Right lung (tissue), 5 donors: Measurements from ENCODE around the gene ATP6V1G1. TPM values are rescaled to one million over a fixed set of nuclear protein-coding genes. Genes with fewer than 3 reads are reported as not detected.

Experiments used
- DNase-seq, 2 donors: peaks; one replicate each; pipeline ENCODE4 v3.0.0-alpha.2; 2013
- polyA plus RNA-seq, 5 donors: library from polyadenylated mRNA; unstranded; fragments of 120-200 nt; gene quantifications; one replicate each; pipeline versions ENCODE4 v1.2.1 to v1.2.3, GENCODE V29; 2013; ENCODE audit warnings: inconsistent platforms in 1 of 5, low replicate concordance in 1 of 5; ENCODE audit not compliant: insufficient read length in 5 of 5, insufficient read depth in 1 of 5

ATP6V1G1 gene
- polyA plus RNA-seq, 5 donors, result 149 to 205 (median 181) TPM

DNA sequence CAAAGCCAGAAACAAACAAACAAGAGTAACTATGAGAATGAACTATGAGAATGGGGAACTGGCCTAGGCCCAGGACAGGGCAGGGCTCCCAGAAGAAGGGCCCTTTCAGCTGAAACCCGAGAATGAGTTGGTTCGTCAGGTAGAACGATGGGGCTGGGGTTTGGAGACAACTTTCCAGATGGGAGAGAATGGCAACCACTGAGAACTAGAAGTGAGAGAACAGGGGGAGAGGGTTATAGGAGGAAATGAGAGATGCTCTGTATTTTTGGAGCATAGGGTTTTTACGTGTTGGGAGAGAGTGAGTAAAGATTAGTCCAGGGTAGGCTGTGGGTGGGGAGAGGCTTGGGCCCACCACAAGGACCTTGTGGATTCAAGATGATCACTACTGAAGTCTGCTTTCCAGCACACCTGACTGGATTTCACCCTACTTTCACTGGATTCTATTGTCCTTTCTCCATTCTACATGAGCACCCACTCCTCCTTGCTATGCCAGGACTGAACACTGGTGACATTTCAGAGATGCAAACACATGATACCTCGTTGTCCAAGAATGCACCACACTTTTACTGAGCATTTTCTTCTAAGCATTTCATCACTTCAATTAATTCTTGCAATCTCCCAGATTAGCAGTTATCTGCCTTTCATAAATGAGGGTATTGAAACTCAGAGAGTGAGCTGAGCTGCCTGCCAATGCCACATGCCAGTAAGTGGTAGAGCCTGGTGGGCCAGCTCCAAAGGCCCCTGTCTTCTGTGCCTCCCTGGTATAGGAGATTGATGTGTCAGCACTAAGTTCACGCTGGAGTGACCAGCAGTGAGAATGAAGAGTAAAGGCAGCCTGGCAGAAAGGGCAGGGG is 20.3 kb downstream of the ATP6V1G1 start:
- DNase-seq, result no peak

DNA sequence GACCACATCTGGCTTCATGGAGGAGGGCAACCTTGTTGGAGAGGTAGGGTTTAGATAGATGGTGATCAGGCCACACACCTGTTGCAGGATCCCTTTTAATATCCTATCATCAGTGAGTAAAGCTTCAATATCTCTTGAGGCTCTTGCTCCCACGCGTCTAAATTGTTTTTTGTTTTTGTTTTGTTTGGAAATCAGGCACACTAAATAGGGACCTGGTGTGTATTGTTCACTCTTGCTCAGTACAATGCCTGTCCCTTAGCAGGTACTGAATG is 20.9 kb downstream of the ATP6V1G1 start:
- no peak for DNase-seq

DNA sequence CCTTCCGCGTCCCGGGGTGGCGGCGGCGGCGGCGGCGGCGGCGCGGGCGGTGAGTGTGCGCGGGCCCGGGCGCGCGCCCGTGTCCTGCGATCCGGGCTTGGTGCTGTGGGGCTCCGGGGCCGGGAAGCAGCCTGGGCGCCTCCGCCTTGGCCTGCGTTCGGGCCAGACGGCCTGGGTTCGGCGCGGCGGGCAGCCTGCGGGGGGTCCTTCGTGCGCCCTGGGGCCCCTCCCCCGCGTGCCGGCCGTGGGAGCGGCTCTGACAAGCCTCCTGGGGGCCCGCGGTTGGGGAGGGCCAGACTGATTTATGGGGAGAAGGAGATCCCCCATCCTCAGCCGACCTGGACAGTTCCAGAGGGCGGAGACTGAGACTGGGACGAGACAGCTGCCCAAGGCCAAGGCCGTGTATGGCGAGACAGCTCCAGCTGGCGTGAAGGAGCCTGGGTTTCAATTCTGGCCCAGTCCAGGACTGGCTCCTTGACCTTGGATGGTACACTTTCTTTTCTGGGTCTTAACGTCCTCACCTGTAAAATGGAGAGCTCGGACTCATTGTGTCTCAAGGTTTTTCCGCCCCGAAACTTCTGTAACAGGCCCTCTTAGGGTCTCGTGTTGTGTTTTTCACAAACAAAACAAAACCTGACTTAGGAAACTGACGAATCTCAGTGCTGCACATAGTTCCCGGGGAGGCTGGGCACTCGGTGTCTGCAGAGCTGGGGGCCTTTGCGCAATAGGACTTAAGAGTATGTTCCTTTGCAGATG is 24.1 kb downstream of the ATP6V1G1 start:
- peak in 1 of 2 donors; percentile 61 for DNase-seq

DNA sequence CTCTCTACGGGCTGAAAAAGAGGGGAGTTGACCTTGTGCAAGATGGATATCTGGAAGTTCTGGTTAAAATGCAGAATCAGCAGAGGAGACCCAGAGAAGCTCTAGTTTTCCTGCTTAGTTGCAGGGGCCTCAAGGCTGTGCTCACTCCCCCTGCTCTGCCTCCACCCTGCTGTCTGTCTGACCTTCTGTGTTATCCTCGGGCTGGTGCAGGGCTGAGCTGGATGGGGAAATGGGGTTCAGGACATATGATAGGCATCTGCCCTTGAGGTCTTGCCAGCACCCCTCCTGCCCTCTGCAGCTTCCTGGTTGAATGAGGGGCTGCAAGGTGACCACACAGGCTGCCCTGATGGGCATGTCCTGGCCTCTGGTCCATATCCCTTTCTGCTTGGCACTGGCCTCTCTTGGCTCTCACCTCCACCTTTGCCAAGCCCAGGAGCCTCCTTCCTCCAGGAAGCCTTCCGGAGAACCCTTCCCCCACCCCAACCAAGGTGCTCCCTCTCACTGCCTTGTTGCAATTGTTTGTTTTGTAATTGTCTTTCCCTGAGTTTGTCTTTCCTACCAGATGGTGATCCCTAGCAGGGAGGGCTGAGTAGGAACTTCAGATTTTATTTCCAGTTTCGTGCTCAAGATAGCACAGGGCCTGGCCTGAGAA is 24.8 kb downstream of the ATP6V1G1 start:
- no peak for DNase-seq

DNA sequence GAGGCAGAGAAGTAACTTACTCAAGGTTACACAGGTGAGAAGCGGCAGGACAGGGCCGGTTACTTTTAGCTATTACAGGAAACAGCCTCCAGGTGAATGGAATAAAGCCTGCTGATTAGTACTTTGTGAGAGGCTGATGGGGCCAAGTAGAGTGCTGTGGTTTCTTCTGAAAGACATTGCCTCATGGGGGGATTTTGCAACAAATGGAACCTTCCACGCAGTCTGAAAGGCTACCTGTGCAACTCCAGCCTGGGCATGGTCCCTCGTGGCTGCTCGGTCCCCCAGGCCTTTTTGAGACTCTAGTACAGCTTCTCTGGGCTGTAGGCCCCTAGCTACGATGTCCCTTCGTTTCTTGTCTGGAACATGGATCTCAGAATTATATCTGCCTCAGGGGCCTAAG is 25.5 kb downstream of the ATP6V1G1 start:
- DNase-seq, result no peak

DNA sequence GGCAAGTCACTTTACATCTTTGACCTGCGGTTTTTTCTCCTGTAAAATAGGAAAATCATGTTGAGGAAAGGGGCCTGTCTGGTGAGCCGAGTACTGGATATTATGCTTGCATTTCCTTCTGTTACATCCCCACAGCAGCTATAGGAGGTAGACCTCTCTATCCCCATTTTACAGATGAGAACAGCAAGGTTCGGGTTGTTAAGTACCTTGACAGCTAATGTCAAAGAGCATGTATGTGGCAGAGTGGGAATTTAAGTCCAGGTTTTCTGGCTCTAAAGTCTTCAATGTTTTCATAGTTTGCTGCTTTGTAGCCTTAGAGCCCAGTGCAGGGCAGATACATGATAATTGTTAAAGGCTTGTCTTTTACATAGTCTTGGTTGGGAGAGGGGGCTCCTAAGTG is 26.4 kb downstream of the ATP6V1G1 start:
- no peak for DNase-seq

DNA sequence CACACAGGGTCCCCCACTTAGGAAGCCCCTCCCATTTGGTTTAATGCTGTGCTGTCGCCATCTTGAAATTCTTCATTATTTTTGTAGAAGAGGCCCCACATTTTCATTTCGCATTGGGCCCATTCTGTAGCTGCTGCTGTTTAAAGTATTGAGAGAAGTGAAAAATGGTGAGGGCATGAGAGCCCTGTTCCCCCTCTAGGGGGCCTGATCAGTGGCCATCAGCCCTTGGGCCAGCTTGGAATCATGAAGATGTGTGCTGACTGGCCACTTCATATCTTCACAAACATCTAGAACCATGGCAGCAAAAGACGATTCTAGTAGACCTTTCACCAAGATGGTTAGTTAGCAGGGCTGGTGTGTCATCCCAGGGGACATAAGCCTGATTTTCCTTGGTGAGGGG is 26.8 kb downstream of the ATP6V1G1 start:
- DNase-seq, result no peak

DNA sequence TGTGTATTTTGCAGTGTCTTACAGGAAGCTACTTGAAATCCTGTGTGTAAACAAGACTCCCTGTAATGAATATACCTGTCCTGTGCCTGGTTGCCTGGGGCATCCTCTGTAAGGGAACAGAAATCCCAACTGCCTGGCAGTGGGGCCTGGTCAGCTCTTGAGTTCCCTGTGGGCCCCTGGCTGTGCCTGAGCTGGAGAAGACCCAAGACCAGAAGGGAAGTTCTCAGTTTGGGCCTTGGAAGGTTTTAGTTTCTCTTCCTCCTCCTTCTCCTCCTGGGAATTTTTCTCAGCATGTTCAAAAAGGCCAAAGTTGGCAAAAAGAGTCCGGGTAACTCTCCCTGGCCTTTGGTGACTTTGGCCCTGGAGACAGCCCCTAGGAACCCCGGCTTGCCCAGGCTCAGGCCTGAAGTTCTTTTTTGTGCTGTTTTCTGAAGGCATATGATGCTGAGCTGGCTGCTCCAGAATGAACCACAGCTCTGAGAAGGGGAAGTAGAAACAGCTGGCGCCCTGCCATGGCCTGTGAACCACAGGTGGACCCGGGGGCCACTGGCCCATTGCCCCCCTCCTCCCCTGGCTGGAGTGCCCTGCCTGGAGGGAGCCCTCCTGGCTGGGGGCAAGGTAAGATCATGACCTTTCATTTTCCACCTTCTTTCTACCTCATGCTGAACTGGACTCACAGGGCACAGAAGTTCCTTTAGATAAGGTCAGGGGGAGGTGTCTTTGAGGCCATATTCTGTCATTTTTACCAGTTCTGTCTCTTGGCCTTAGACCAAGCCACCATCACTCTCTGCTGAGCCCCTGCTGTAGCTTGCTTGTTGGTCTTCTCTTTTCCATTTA is 29.3 kb downstream of the ATP6V1G1 start:
- no peak for DNase-seq

DNA sequence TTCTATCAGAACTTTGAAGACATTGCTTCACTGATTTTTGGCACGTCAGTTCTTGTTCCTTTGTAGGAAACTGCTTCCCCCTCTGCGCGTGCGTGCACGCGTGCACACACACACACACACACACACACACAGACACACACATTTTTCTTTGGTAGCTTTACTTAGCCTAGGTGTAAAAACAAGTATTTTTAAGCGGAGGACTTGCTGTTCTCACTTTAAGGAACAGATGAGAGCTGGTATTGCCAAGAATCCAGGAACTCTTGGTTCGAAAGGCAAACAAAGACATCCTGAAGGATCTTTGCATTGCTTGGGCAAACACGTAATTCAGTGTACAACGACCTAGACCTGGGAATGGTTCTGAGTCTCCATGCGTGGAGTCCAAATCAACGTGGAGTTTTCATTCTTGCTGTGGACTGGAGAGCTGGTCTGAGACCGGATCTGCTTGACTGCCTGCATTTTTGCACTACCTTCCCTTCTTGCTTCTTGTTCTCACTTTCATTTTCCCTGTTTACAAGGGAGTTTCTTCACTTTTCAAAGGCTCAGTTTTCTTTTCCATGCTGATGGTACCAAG is 31.7 kb downstream of the ATP6V1G1 start:
- DNase-seq, result peak; percentile 40 to 45

DNA sequence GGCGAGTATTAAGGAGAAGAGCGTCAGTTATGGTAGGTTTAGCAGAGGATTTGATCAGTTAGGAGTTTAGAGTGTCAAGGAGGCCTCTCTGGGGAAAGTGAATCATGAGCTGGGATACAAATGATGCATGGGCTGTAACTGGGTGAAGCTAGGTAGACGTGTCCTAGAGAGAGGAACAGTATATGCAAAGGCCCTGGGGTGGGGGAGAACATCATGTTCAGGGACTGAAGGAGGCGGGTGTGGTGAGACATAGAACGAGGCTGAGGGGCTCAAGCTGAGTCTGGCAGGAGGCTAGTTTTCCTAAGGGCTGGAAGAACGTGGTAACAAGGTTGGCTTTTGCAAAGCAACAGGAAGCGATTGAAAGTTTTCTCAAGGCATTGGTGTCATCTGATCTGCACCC is 34.0 kb downstream of the ATP6V1G1 start:
- no peak for DNase-seq

DNA sequence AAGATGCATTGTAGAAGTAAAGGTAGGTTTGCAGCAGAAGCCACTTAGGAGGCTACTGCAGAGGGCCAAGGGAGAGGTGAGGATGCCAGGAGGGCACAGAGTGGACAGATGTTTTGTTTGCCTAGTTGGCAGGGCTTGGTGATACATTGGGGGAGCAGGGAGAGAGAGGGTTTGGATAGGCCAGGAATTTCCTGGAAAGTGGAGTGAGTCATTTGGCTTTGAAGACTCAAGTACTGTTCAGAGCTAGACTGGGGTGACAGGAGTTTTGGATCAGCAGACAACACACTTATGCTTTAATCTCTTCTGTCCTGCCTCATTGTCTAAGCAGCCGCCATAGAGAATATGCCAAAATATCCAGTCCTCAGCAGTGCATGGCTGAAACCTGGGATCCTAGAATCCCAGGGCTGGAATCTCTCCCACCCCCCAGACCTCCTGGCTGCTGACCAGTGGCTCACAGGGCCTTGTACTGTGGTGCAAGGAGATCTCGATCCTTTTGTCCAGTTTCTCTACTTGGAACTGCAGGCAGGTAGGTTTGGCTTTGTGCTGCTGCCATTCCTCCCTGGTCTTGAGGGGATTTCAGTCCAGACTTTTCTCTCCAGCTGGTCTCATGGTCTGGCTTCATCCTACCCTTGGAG is 34.5 kb downstream of the ATP6V1G1 start:
- no peak for DNase-seq

DNA sequence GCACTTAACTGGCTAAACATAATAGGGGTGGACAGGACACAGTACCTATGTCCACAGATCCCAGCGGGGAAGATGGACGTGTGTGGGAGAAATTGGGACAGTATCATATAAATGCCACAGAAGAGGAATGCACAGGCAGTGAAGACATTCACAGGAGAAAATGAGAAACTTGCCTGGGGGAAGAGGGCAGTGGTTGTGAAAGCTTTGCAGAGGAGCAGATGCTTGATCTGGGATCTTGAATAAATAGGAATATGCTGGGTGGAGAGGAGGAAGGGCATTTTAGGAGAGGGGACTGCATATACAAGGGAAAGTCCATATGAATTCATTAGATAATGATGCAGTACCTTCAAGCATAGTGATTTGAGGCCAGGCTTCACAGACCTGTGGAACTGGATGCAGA is 37.1 kb downstream of the ATP6V1G1 start:
- no peak for DNase-seq

DNA sequence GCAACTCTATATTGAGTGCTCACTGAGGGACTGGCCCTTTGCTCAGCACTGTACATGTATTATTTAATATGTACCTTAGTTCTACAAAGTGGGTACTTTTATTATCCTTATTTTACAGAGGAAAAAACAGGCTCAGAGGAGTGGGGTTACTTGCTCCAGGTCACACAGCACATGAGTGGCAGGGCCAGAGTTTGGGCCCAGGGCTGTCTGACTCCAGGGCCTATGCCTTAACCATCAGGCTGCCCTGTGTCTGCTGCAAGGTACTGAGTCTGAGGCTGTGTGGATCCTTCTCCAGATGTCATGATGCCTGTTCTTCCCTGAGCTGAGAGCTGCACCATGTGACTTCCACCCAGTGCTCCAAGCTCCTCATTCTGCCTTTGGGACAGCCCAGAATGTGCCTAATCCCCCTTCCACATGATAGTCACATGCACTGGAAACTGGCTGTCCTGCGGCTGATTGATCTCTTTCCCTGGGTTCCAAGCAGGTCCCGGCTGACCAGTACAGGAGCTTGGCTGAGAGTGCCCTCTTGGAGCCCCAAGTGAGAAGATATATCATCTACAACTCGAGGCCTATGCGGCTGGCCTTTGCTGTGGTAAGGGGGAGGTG is 38.9 kb downstream of the ATP6V1G1 start:
- DNase-seq, result no peak

DNA sequence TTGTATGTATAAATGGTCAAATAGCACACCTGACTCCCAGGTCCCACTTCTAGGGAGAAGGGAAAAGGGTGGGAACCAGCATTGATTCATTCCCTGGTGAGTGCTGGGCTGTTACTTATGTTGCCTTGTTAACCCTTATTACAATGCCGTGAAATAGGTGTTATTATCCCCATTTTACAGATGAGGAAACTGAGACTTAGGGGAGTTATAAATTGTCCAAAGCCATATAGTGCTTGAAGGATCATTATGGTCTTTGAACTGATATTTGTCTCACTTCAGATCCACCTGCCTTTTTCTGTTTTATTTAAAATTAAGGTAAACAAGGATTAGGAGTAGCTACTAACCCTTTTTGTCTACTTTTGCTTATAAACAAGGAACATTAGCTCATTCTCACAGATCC is 40.0 kb downstream of the ATP6V1G1 start:
- DNase-seq, result no peak

DNA sequence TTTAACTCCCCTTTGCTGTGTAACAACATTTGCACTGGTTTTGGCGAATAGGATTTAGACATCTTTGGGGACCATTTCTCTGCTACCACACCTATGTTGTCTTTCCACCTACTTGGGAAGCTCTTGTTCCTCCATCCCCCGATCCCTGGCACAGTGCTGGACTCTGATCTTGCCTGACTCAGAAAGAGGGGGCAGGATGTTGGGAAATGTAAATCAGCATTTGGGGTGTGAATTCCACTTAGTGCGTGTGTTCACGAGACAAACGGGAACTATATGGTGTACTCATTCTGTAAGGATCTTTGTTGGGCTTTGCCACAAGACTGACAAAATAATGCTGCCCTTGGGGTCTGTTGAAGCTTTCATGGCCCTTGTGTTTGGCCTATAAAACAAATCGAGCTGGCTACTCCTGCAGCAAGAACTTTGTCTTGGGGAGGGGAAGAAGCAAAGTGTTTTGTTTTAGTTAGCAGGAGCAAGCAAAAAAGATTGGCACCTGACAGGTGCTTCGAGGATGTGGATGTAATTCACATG is 42.1 kb downstream of the ATP6V1G1 start:
- DNase-seq, result no peak

DNA sequence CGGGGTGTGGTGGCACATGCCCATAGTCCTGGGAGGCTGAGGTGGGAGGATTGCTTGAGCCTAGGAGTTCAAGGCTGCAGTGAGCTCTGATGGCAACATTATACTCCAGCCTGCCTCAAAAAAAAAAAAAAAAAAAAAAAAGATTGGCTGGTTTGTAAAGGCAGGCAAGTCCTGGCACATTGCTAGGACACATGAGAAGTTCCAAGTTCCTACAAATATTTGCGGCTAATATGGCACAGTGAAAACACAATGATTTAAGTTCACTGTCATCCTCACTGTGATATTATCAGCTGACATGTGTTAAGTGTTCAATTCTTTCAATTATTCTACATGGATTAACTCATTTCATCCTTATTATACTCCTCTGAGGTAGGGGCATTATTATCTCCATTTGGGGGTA is 43.6 kb downstream of the ATP6V1G1 start:
- no peak for DNase-seq

DNA sequence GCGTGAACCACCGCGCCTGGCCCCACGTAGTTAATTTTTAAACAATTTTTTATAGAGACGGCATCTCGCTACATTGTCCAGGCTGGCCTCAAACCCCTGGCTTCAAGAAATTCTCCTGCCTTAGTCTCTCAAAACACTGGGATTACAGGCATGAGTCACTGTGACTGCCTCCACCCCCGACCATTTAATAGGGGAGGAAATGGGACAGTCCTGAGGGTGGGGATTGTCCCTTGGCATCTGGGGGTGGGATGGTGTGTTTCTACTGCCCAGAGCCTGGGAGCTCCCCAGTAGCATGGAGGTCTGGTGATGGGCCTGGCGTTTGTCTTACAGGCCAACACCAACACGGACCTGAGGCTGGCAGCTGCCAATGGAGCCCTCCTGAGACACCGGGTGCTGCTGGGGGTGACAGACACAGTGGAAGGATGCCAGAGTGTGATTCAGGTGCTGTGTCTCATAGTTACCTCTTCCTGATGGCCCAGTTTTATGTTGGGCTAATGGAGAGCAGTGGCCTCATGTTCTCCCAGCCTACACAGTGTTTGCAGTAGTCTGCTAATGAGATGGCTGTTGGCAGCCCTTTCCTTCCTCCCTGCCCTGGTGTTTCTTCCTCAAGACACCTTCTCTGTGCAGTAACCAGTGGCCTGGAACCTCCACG is 46.0 kb downstream of the ATP6V1G1 start:
- DNase-seq, result no peak

DNA sequence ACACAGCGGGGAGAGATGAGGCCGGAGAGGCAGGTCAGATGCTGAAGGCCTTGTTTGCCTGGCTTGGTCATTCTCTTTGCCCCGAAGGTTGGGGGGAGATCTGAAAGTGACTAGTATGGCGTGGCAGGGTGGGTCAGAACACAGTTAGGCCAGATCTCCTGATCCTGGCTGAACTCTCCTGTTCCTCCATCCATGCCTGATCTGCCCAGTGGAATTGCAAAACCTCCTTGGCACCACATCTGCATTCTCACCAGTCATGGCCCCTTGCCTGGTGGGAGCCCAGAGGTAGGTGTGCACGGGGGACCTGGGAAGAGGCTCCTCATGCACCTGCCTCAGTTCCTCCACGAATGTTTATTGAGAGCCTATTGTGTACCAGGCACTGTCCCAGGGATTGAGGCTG is 46.8 kb downstream of the ATP6V1G1 start:
- no peak for DNase-seq

DNA sequence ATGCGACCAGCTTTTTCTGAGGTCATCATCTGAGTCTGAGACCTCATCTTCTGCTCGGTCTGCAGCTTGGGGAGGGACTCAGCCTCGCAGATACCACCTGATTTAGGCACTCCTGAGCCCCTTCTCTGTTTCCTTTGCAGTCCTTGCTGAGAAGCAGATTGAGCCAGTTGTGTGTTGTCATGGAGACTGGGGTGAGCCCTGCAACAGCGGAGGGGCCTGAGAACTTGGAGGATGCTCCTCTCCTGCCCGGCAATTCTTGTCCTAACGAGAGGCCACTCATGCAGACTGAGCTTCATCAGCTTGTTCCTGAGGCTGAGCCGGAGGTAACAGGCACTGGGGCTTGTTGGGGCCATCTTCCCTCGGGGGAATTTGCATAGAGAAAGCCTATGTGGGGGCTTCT is 50.8 kb downstream of the ATP6V1G1 start:
- DNase-seq, result no peak

DNA sequence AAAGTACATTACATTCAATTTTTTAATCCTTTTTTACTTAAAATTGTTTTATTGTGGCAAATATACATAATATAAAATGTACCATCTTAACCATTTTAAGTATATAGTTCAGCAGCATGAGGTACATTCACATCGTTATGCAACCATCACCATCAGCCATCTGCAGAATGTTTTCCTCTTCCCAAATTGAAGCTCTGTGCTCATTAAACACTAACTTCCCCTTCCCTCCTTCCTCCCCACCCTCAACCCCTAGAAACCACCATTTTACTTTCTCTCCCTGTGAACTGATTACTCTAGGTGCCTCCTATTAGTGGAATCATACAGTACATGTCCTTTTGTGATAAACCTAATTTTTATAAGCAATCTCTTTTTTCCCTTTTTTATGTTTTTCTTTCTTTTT is 54.4 kb downstream of the ATP6V1G1 start:
- DNase-seq, result no peak
